SIG-M5 treated with dmso at 0.1 percent for 504 hours (cell line): ENCODE data around the gene IFITM2.
"Not testable (repeated sequence)": the region's sequence is repeated elsewhere in the genome, so short reads cannot be mapped to it uniquely, and the experiment has no call there.

ENCODE experiments used
- DNase-seq: peaks from one replicate; lab custom pipeline; 2025; ENCODE audit not compliant: unreplicated experiment; lab: John Stamatoyannopoulos, UW

IFITM2 gene

GRCh38 chr11:306645-307371, 808 bp upstream of the IFITM2 start:
- no peak for DNase-seq

- not testable (repeated sequence) for DNase-seq
Observed at GRCh38 chr11:308740-309665, 1.4 kb downstream of the IFITM2 start.

GRCh38 chr11:309979-310572, 2.5 kb downstream of the IFITM2 start:
- not testable (repeated sequence) for DNase-seq

GRCh38 chr11:311013-311748, 3.6 kb downstream of the IFITM2 start:
- DNase-seq = not testable (repeated sequence)

- DNase-seq = no peak
Observed at GRCh38 chr11:312092-312816, 4.6 kb downstream of the IFITM2 start.

GRCh38 chr11:313304-313786, 5.7 kb downstream of the IFITM2 start:
- no peak for DNase-seq

GRCh38 chr11:313787-314553, 6.4 kb downstream of the IFITM2 start, which contains the start of gene IFITM1:
IFITM1 (plus strand) TSS chr11:314040; CDS start chr11:314171, 131 bp downstream.
- DNase-seq = no peak

GRCh38 chr11:314554-314875, 6.9 kb downstream of the IFITM2 start:
- DNase-seq = not testable (repeated sequence)

- no peak for DNase-seq
Observed at GRCh38 chr11:315051-315481, 7.5 kb downstream of the IFITM2 start.

- no peak for DNase-seq
Observed at GRCh38 chr11:315516-315994, 7.9 kb downstream of the IFITM2 start.

GRCh38 chr11:316031-316701, 8.6 kb downstream of the IFITM2 start:
- no peak for DNase-seq

- no peak for DNase-seq
Observed at GRCh38 chr11:316891-317301, 9.3 kb downstream of the IFITM2 start.

GRCh38 chr11:317668-318404, 10.2 kb downstream of the IFITM2 start:
- not testable (repeated sequence) for DNase-seq

GRCh38 chr11:318405-319120, 10.9 kb downstream of the IFITM2 start:
- DNase-seq = not testable (repeated sequence)

- not testable (repeated sequence) for DNase-seq
Observed at GRCh38 chr11:319121-319887, 11.7 kb downstream of the IFITM2 start.

- not testable (repeated sequence) for DNase-seq
Observed at GRCh38 chr11:319888-320273, 12.3 kb downstream of the IFITM2 start.

GRCh38 chr11:324156-324555, 16.5 kb downstream of the IFITM2 start:
- DNase-seq = no peak
